H1 (cell line): Measurements from ENCODE around the gene AP1S1. TPM values are rescaled to one million over a fixed set of nuclear protein-coding genes. Genes with fewer than 3 reads are reported as not detected.
A peak's percentile ranks its signal among the peaks of the same experiment; 100 is the strongest.

Experiments used
- ASH2L ChIP-seq: fragments of 200-600, 300-600 bp; sonication (generic); IDR thresholded peaks from one replicate; pipeline ENCODE4 v1.7.1; 2017; ENCODE audit warnings: low read length
- ATF2 ChIP-seq: IDR thresholded peaks from 2 replicates; pipeline ENCODE4 v1.6.1; 2012; ENCODE audit warnings: low read length, inconsistent platforms
- CHD1 ChIP-seq: IDR thresholded peaks from 2 replicates; pipeline ENCODE4 v1.6.1; 2012; ENCODE audit warnings: low read depth, low read length, improper control_type of control experiment
- CREB1 ChIP-seq: IDR thresholded peaks from 2 replicates; pipeline ENCODE4 v1.6.1; 2012; ENCODE audit warnings: inconsistent platforms
- CTBP2 ChIP-seq: IDR thresholded peaks from 2 replicates; pipeline ENCODE4 v1.7.0; 2011; ENCODE audit warnings: borderline replicate concordance, mild to moderate bottlenecking, moderate library complexity, mixed read lengths, low read length; ENCODE audit not compliant: insufficient read depth, insufficient read length
- EGR1 ChIP-seq: IDR thresholded peaks from 2 replicates; pipeline ENCODE4 v1.6.1; 2011; ENCODE audit warnings: low read depth, low read length, borderline replicate concordance
- EZH2 ChIP-seq: fragments of 200-600 bp; sonication (generic); IDR thresholded peaks from 2 replicates; pipeline ENCODE4 v1.7.1; 2012; ENCODE audit warnings: low read depth, mild to moderate bottlenecking, moderate library complexity, low read length, inconsistent platforms; ENCODE audit not compliant: severe bottlenecking
- GABPA ChIP-seq: IDR thresholded peaks from 2 replicates; pipeline ENCODE4 v1.6.1; 2011; ENCODE audit warnings: mild to moderate bottlenecking, low read length, moderate library complexity, borderline replicate concordance; ENCODE audit not compliant: insufficient read depth
- HDAC2 ChIP-seq, 2 experiments: fragments of 300-600 bp in 1 of 2; sonication (generic) in 1 of 2; IDR thresholded peaks; 2 replicates each; pipeline ENCODE4 v1.6.1; 2011 to 2012; ENCODE audit warnings: low read depth in 2 of 2, low read length in 2 of 2, mild to moderate bottlenecking in 2 of 2, moderate library complexity in 2 of 2, borderline replicate concordance in 1 of 2, inconsistent platforms in 1 of 2
- HDAC6 ChIP-seq: IDR thresholded peaks from one replicate; pipeline ENCODE4 v1.7.1; 2012; ENCODE audit warnings: low read depth, mild to moderate bottlenecking, inconsistent platforms, low read length, moderate library complexity
- JUN ChIP-seq: IDR thresholded peaks from 2 replicates; pipeline ENCODE4 v1.6.1; 2011; ENCODE audit warnings: low read depth, mild to moderate bottlenecking, improper control_type of control experiment, low read length
- KDM5A ChIP-seq: fragments of 200-600 bp; IDR thresholded peaks from 2 replicates; pipeline ENCODE4 v1.7.1; 2012; ENCODE audit warnings: mild to moderate bottlenecking, low read length, inconsistent platforms, mixed read lengths
- NANOG ChIP-seq: IDR thresholded peaks from 2 replicates; pipeline ENCODE4 v1.6.1; 2011; ENCODE audit warnings: low read length, low read depth, mild to moderate bottlenecking, inconsistent platforms; ENCODE audit not compliant: insufficient read depth, poor library complexity, severe bottlenecking
- RBBP5 ChIP-seq: IDR thresholded peaks from 2 replicates; pipeline ENCODE4 v1.7.1; 2012; ENCODE audit warnings: low read depth, mild to moderate bottlenecking, inconsistent platforms, low read length, moderate library complexity, borderline replicate concordance
- RNF2 ChIP-seq: fragments of 200-900, 300-1000 bp; sonication (generic); IDR thresholded peaks from 2 replicates; pipeline ENCODE4 v1.7.1; 2016; ENCODE audit warnings: borderline replicate concordance, low read depth, mild to moderate bottlenecking, antibody characterized with exemption, low read length; ENCODE audit not compliant: poor library complexity, severe bottlenecking; ENCODE audit errors: missing control alignments
- SAP30 ChIP-seq: fragments of 300-600 bp; sonication (generic); IDR thresholded peaks from 2 replicates; pipeline ENCODE4 v1.7.1; 2012; ENCODE audit warnings: low read length, moderate library complexity, mild to moderate bottlenecking, inconsistent platforms; ENCODE audit not compliant: insufficient read depth, insufficient replicate concordance
- SP2 ChIP-seq: IDR thresholded peaks from 2 replicates; pipeline ENCODE4 v1.6.1; 2012; ENCODE audit warnings: mild to moderate bottlenecking, low read length, inconsistent platforms
- polyA plus RNA-seq, 7 experiments: library from polyadenylated mRNA; depleted of rRNA in 3 of 7; stranded (reverse) in 5 of 7; unstranded in 2 of 7; fragments of >200 nt in 5 of 7; fragments of 200-250 nt in 2 of 7; gene quantifications; 1 replicate in 5 of 7; 2 replicates in 1 of 7; 4 replicates in 1 of 7; pipeline versions ENCODE4 v1.2.1 to v1.2.3, GENCODE V29; 2011 to 2013; ENCODE audit warnings: missing spikeins in 2 of 7, mixed read lengths in 2 of 7
- total RNA-seq: library from RNA; stranded (reverse); fragmentation: NEBNext Ultra II Directional; extraction: Animal tissue kit (Norgen Biotek cat#: 25700); gene quantifications from 2 replicates; pipeline ENCODE4 v1.2.1, GENCODE V29; 2021

AP1S1 gene
- total and polyA plus RNA-seq, 2 of the 8 experiments (the other 6 are each of a cell fraction or from before 2014, with no cell fraction given) = 56.1 to 59.3 TPM

DNA sequence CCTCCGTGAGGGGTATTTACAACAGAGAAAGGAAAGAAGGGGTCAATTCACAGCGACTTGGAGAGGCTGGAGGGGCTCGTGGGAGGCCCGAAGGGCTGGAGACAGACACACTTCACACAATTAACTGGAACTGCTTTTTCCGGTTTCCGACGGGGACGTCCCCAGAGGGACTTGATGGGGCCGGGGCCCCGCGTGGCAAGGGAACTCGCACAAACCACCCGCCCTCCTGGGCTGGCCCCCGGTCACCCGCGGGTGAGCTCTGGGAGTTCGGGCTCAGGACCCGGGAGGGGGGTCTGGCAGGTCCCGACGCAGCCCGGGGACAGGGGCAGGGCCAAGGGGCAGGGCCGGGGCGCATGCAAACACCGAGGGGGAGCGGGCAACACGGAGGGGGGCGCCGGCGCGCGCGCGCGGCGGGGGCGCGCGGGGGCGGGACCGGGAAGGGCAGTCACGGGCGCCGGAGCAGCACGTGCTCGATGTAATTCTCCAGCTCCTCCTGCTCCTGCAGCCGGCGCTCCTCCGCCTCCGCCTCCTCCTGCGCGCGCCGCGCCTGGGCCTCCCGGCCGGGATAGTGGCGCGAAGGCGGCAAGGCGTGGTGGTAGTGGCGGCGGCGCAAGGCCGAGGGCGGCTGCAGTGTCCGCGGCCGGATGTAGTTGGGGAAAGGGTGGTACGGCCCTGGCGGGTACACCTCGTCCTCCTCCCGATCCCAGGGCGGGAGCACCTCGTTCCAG, 8.4 kb downstream of the AP1S1 start (continued):
- no peak for TF ChIP-seq JUN
- no peak for TF ChIP-seq CTBP2
- no peak for TF ChIP-seq SAP30
- TF ChIP-seq HDAC2 (IDR thresholded peaks at IDR 0.05; ENCODE audit: borderline replicate concordance in 1 of 2, low read depth in 2 of 2, low read length in 2 of 2) = 0 out of 4 replicates have a peak, but pooled peaks of 1 of the 2 experiments have one; percentile 52
- no peak for TF ChIP-seq CREB1
- TF ChIP-seq EGR1 = peak; percentile 52; the same call in 1 of the 2 replicates
- no peak for TF ChIP-seq CHD1
- peak; percentile 50; the same call in 1 of the 2 replicates for TF ChIP-seq GABPA
- no peak for TF ChIP-seq HDAC6
- TF ChIP-seq ATF2 = no peak
- TF ChIP-seq KDM5A = no peak
- no peak for TF ChIP-seq NANOG
- no peak for TF ChIP-seq RBBP5
- no peak for TF ChIP-seq RNF2
- TF ChIP-seq EZH2 = peak; percentile 8
- no peak for TF ChIP-seq SP2
- TF ChIP-seq ASH2L = no peak
